Keratinocyte (primary cell): Measurements from ENCODE around the gene NPTX2.

Experiments
- CTCF ChIP-seq, 3 experiments: IDR thresholded peaks in 1 of 3; conservative IDR thresholded peaks in 1 of 3; optimal IDR thresholded peaks in 1 of 3; 2 replicates in 2 of 3; 3 replicates in 1 of 3; pipeline versions ENCODE3 to v1.5.1; 2011; ENCODE audit warnings: low read length in 3 of 3, mild to moderate bottlenecking in 3 of 3, moderate library complexity in 2 of 3, control low read depth in 1 of 3, inconsistent platforms in 1 of 3; ENCODE audit not compliant: insufficient read depth in 2 of 3; ENCODE audit errors: extremely low read depth in 1 of 3
- EZH2 ChIP-seq: IDR thresholded peaks from one replicate; pipeline ENCODE4 v1.6.1; 2012; ENCODE audit warnings: inconsistent platforms, mild to moderate bottlenecking, low read length, moderate library complexity

- no peak for TF ChIP-seq CTCF (optimal IDR thresholded peaks at IDR 0.05 in 1 of 3, IDR thresholded peaks at IDR 0.05 in 1 of 3, conservative IDR thresholded peaks at IDR 0.05 in 1 of 3; ENCODE audit: extremely low read depth in 1 of 3, insufficient read depth in 2 of 3, low read length in 3 of 3)
- no peak for TF ChIP-seq EZH2
These were observed 41.2 kb upstream of the NPTX2 start for GRCh38 chr7:98575878-98576277.
